ENCODE measurements around the gene TAC3.
A peak's percentile ranks its signal among the peaks of the same experiment; 100 is the strongest.

TAC3 gene

GRCh38 chr12:57048423-57049118 is 32.2 kb upstream of the TAC3 start:
- no peak overlapping the region for H3K9ac ChIP-seq (ENCODE audit: low read depth, low read length)
- H2AFZ ChIP-seq (ENCODE audit: low read depth, low read length): no peak overlapping the region
- no peaks in the 10 kb centered on the region for H3K79me2 ChIP-seq (ENCODE audit: insufficient read depth, low read length)
- ATAC-seq (ENCODE audit: insufficient read depth, low read depth) (no peak), DNase-seq (peak; percentile 57)
- H3K27ac ChIP-seq (ENCODE audit: low read length): peak overlapping the region; percentile 81
- TF ChIP-seq EZH2 (IDR thresholded peaks at IDR 0.05; ENCODE audit: borderline replicate concordance, low read depth, low read length, severe bottlenecking) (no peak), CTCF (IDR thresholded peaks at IDR 0.05; ENCODE audit: borderline replicate concordance, extremely low read depth, low read length, poor library complexity, severe bottlenecking) (no peak)
- no peak overlapping the region for H3K4me2 ChIP-seq (ENCODE audit: insufficient read depth, low read length)
- peaks cover 34% of the 10 kb centered on the region for H3K4me1 ChIP-seq (ENCODE audit: insufficient read depth, low read length)
- H4K20me1 ChIP-seq (ENCODE audit: insufficient read depth, low read length): no peaks in the 10 kb centered on the region
- H3K4me3 ChIP-seq (ENCODE audit: low read depth in 1 of 2, low read length in 2 of 2): no peak overlapping the region
- H3K27me3 ChIP-seq (ENCODE audit: insufficient read depth, low read length, poor library complexity): no peaks in the 10 kb centered on the region
- H3K9me3 ChIP-seq (ENCODE audit: insufficient read depth, low read length, severe bottlenecking): no peaks in the 10 kb centered on the region
- H3K36me3 ChIP-seq (ENCODE audit: insufficient read depth, low read length): no peaks in the 10 kb centered on the region

GRCh38 chr12:57047981-57048380 is 31.7 kb upstream of the TAC3 start:
- H3K79me2 ChIP-seq (ENCODE audit: insufficient read depth, low read length): no peaks in the 10 kb centered on the region

GRCh38 chr12:57046947-57047890 is 30.9 kb upstream of the TAC3 start:
- Histone ChIP-seq H3K4me1 (ENCODE audit: insufficient read depth, low read length) (peaks cover 34% of the 10 kb centered on the region), H2AFZ (ENCODE audit: low read depth, low read length) (peak overlapping the region; percentile 68), H3K27me3 (ENCODE audit: insufficient read depth, low read length, poor library complexity) (no peaks in the 10 kb centered on the region), H3K4me3 (ENCODE audit: low read depth in 1 of 2, low read length in 2 of 2) (peak overlapping the region in 1 of 2 experiments; percentile 39; a peak in 2 of 4 replicates), H3K36me3 (ENCODE audit: insufficient read depth, low read length) (no peaks in the 10 kb centered on the region), H3K27ac (ENCODE audit: low read length) (peak overlapping the region; percentile 81), H3K79me2 (ENCODE audit: insufficient read depth, low read length) (no peaks in the 10 kb centered on the region), H4K20me1 (ENCODE audit: insufficient read depth, low read length) (no peaks in the 10 kb centered on the region), H3K9me3 (ENCODE audit: insufficient read depth, low read length, severe bottlenecking) (no peaks in the 10 kb centered on the region), H3K9ac (ENCODE audit: low read depth, low read length) (peak overlapping the region; percentile 28), H3K4me2 (ENCODE audit: insufficient read depth, low read length) (peak overlapping the region; percentile 54)
- no peak for TF ChIP-seq EZH2 (IDR thresholded peaks at IDR 0.05; ENCODE audit: borderline replicate concordance, low read depth, low read length, severe bottlenecking)
- no peak for TF ChIP-seq CTCF (IDR thresholded peaks at IDR 0.05; ENCODE audit: borderline replicate concordance, extremely low read depth, low read length, poor library complexity, severe bottlenecking)
- DNase-seq: peak; percentile 86
- ATAC-seq (ENCODE audit: insufficient read depth, low read depth): peak; percentile 85

More at GRCh38 chr12:57047981-57048380, 31.7 kb upstream of the TAC3 start:
- Histone ChIP-seq H3K4me3 (ENCODE audit: low read depth in 1 of 2, low read length in 2 of 2) (peak overlapping the region in 1 of 2 experiments; percentile 39; a peak in 1 of 4 replicates), H4K20me1 (ENCODE audit: insufficient read depth, low read length) (no peaks in the 10 kb centered on the region), H3K4me1 (ENCODE audit: insufficient read depth, low read length) (peaks cover 34% of the 10 kb centered on the region), H3K9me3 (ENCODE audit: insufficient read depth, low read length, severe bottlenecking) (no peaks in the 10 kb centered on the region), H3K36me3 (ENCODE audit: insufficient read depth, low read length) (no peaks in the 10 kb centered on the region), H3K4me2 (ENCODE audit: insufficient read depth, low read length) (peak overlapping the region; percentile 54), H3K9ac (ENCODE audit: low read depth, low read length) (peak overlapping the region; percentile 28; the same call in 1 of the 2 replicates), H3K27me3 (ENCODE audit: insufficient read depth, low read length, poor library complexity) (no peaks in the 10 kb centered on the region), H3K27ac (ENCODE audit: low read length) (peak overlapping the region; percentile 81), H2AFZ (ENCODE audit: low read depth, low read length) (peak overlapping the region; percentile 68)
- TF ChIP-seq EZH2 (IDR thresholded peaks at IDR 0.05; ENCODE audit: borderline replicate concordance, low read depth, low read length, severe bottlenecking) (no peak), CTCF (IDR thresholded peaks at IDR 0.05; ENCODE audit: borderline replicate concordance, extremely low read depth, low read length, poor library complexity, severe bottlenecking) (no peak)
- ATAC-seq (ENCODE audit: insufficient read depth, low read depth): no peak
- no peak for DNase-seq
